BLaER1 (cell line): ENCODE results near the gene GSK3A.

Experiments used
- H3K27ac ChIP-seq: shearing (Covaris generic); formaldehyde crosslinking; 2 replicates; pipeline ENCODE4 v1.8.1; 2022
- H3K27me3 ChIP-seq: shearing (Covaris generic); formaldehyde crosslinking; 2 replicates; pipeline ENCODE4 v1.8.1; 2022
- H3K36me3 ChIP-seq: shearing (Covaris generic); formaldehyde crosslinking; 2 replicates; pipeline ENCODE4 v1.8.1; 2022
- H3K4me1 ChIP-seq: shearing (Covaris generic); formaldehyde crosslinking; 2 replicates; pipeline ENCODE4 v1.8.1; 2022
- H3K4me2 ChIP-seq: shearing (Covaris generic); formaldehyde crosslinking; 2 replicates; pipeline ENCODE4 v1.8.1; 2022
- H3K4me3 ChIP-seq: shearing (Covaris generic); formaldehyde crosslinking; 2 replicates; pipeline ENCODE4 v1.8.1; 2022
- H3K9ac ChIP-seq: shearing (Covaris generic); formaldehyde crosslinking; 2 replicates; pipeline ENCODE4 v1.8.1; 2022
- H3K9me3 ChIP-seq: shearing (Covaris generic); formaldehyde crosslinking; 2 replicates; pipeline ENCODE4 v1.8.1; 2022
- H4K20me1 ChIP-seq: shearing (Covaris generic); formaldehyde crosslinking; 2 replicates; pipeline ENCODE4 v1.8.1; 2022
- Cebpa-rat ChIP-seq: shearing (Covaris generic); IDR thresholded peaks from 2 replicates; pipeline ENCODE4 v1.8.1; 2022

GSK3A gene

DNA sequence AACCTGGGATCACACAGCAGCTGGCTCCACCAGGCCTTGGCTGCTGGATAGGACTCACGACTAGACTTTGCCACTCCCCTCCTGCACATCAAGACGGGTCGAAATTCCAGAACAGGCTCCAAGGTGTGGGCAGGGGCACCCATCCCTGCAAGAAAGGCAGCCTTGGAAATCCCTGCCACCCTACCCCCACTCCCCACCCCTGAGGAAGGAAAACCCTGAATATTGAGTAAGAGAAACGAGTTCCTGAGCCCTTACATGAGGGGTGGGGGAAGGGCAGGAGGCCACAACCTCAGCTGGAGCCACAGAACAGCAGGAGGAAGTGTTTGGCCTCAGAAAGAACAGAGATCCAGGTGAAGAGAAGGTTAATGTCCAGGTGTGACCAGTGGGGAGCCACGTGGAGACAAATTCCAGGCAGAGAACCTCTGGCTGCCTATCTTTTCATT is 45.0 kb downstream of the GSK3A start:
- Histone ChIP-seq H3K9me3 (peaks cover 6% of the 10 kb centered on the region), H3K36me3 (peaks cover 47% of the 10 kb centered on the region), H3K27ac (peak overlapping the region; percentile 95), H3K4me1 (peaks cover 68% of the 10 kb centered on the region), H3K4me3 (no peak overlapping the region), H4K20me1 (peaks cover 43% of the 10 kb centered on the region), H3K9ac (no peak overlapping the region), H3K4me2 (peak overlapping the region; percentile 99), H3K27me3 (no peaks in the 10 kb centered on the region)
- TF ChIP-seq Cebpa-rat = no peak

DNA sequence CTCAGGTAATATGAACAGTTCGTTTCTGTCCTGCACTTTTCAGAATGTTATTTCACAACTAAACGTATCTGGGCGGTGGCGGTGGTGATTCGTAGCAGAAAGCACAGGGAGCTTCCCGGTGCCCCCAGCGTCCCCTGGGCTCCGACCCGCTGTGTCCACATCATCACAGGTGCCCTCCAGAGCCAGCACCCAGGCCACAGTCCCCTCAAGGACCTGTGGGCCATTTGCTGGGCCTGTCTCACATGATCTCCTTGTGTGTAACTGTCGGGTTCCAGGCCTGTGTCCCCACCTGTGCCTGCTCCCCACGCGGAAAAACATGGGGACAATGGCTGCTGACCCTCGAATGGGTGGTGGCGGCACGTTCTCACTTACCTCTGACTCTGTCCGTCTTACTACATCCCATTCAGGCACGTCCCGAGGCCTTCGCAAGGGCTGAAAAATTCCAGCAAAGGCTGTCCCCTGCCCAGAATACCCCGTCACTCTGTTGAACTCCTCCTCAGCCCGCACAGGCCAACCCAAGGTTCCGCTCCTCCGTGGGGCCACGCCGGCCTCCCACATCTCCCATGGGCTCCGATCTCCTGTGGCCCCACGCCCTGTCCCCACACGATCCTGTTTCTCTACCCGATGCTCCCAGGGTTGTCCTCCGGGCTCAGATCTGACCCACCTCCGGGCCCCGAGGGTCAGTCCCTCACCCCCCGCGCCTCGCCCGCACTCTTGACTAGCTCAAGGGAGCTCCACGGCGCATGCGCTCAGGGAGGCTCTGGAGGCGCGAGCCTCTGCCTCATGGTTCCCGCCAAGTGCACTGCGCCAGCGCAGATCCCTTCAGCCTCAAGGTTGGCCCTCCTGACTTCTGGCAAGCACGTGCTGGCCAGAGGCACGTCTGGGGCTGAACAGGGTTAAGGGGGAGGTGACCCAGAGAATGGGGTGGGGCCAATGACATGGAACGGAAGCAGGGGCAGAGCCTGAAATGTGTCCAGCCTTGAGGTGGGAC is 46.1 kb downstream of the GSK3A start:
- H3K4me2 ChIP-seq = peak overlapping the region; percentile 99
- no peak overlapping the region for H3K9ac ChIP-seq
- peaks cover 57% of the 10 kb centered on the region for H3K4me1 ChIP-seq
- H3K4me3 ChIP-seq = no peak overlapping the region
- H3K27ac ChIP-seq = peak overlapping the region; percentile 95
- peaks cover 32% of the 10 kb centered on the region for H4K20me1 ChIP-seq
- TF ChIP-seq Cebpa-rat = no peak
- peaks cover 36% of the 10 kb centered on the region for H3K36me3 ChIP-seq
- H3K9me3 ChIP-seq = peaks cover 6% of the 10 kb centered on the region
- H3K27me3 ChIP-seq = no peaks in the 10 kb centered on the region

DNA sequence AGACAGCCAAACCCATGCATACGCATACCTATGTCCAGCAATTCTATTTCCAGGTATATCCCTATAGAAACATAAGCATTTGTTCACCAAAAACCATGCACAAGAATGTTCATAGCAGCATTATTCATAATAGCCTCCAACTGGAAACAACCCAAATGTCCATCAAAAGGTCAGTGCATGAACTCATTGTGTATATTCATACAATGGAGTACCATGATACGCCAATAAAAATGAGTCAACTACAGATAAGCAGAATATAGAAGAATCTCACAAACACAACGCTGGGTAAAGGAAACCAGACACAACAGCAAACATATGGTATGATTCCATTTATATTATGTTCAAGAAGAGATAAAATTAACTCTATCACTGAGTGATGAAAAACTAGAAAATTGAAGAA is 48.7 kb downstream of the GSK3A start:
- Histone ChIP-seq H3K4me1 (peaks cover 31% of the 10 kb centered on the region), H3K36me3 (peaks cover 23% of the 10 kb centered on the region), H3K9ac (no peak overlapping the region), H4K20me1 (peaks cover 6% of the 10 kb centered on the region), H3K27ac (no peak overlapping the region), H3K9me3 (peaks cover 6% of the 10 kb centered on the region), H3K4me3 (no peak overlapping the region), H3K27me3 (no peaks in the 10 kb centered on the region), H3K4me2 (no peak overlapping the region)
- no peak for TF ChIP-seq Cebpa-rat

DNA sequence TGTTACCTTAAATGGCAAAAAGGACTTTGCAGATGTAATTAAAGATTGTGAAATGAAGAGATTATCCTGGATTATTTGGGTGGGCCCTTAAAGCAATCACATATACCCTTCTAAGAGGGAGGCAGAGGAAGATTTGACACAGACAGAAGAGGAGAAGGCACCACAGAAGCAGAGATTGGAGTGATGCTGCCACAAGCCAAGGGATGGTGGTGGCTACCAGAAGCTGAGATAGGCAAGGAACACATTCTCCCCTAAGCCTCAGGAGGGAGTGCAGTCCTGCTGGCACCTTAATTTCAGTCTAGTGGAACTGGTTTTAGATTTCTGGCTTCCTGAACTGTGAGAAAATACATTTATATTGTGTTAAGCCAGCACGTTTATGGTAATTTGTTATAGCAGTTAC is 49.1 kb downstream of the GSK3A start:
- Histone ChIP-seq H3K4me2 (no peak overlapping the region), H3K9me3 (peaks cover 6% of the 10 kb centered on the region), H3K27me3 (no peaks in the 10 kb centered on the region), H3K4me1 (peaks cover 26% of the 10 kb centered on the region), H4K20me1 (peaks cover 2% of the 10 kb centered on the region), H3K9ac (no peak overlapping the region), H3K36me3 (peaks cover 19% of the 10 kb centered on the region), H3K4me3 (no peak overlapping the region), H3K27ac (no peak overlapping the region)
- TF ChIP-seq Cebpa-rat = no peak

DNA sequence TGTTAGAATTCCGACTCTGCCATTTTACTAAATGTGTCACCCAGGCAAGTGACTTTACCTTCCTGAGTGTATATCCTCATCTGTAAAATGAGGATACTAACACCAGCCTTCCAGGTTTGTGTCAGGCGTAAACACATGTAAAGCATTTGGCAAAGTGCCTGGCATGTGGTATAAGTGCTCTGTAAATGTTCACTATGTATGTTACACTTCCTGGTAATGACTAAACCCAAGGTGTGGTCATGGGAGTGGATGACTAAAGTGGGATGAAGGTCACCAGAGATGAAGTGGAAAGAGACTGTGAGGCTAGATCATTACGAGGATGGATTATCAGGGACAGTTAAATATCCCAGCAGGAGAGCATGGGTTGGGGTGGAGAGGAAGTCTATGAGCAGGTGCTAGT is 50.5 kb downstream of the GSK3A start:
- H3K9ac ChIP-seq = no peak overlapping the region

DNA sequence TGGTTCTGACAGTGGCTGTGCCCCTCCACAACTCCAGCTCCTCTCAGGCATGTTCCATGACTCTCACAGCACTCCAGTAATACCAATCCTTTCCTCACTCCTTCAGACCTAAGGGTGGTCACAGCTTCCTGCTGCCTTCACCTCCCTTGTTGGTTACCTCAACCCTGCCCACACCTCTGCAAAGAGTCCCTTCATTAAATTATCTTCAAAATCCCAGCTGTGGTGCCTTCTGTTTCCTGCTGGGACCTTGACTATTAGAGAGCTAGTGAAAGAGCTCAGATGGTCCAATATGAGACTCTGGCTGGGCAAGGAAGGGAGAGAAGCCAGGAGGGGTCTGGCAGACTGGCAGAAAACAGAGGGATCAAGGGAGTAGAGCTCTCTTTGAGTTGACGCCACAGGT is 51.1 kb downstream of the GSK3A start:
- peaks cover 6% of the 10 kb centered on the region for H3K9me3 ChIP-seq
- no peak overlapping the region for H3K4me3 ChIP-seq
- no peaks in the 10 kb centered on the region for H4K20me1 ChIP-seq
- H3K4me2 ChIP-seq = no peak overlapping the region
- no peaks in the 10 kb centered on the region for H3K27me3 ChIP-seq
- no peak overlapping the region for H3K27ac ChIP-seq
- H3K4me1 ChIP-seq = peaks cover 7% of the 10 kb centered on the region
- H3K36me3 ChIP-seq = peaks cover 5% of the 10 kb centered on the region
- no peak overlapping the region for H3K9ac ChIP-seq
- no peak for TF ChIP-seq Cebpa-rat

More for the DNA sequence above, 50.5 kb downstream of the GSK3A start:
- H3K4me3 ChIP-seq = no peak overlapping the region
- no peaks in the 10 kb centered on the region for H3K27me3 ChIP-seq
- peaks cover 6% of the 10 kb centered on the region for H3K9me3 ChIP-seq
- H3K36me3 ChIP-seq = peaks cover 10% of the 10 kb centered on the region
- no peak for TF ChIP-seq Cebpa-rat
- no peak overlapping the region for H3K4me2 ChIP-seq
- H3K27ac ChIP-seq = no peak overlapping the region
- H3K4me1 ChIP-seq = peaks cover 12% of the 10 kb centered on the region
- no peaks in the 10 kb centered on the region for H4K20me1 ChIP-seq

DNA sequence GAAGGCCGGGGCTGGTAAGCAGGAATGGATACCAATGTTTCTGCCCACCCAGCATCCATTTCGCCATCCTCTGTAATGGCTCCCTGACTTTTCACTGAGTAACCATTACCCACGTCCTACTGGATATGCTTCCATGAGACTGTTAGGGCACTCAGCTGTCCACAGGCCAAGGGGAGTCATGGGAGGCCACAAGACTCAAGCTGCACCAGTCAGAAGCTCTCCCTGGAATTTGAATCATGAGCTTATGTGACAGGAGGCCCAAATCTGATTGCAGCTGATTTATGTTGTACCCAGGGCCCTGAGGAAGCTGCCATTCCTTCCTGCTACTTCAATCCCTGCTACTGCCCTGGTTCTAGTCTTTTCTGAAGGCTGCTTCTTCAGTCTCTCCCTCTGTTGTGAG is 53.3 kb downstream of the GSK3A start:
- Histone ChIP-seq H3K36me3 (no peaks in the 10 kb centered on the region), H3K27ac (no peak overlapping the region), H4K20me1 (no peaks in the 10 kb centered on the region), H3K9ac (no peak overlapping the region), H3K4me3 (no peak overlapping the region), H3K27me3 (no peaks in the 10 kb centered on the region), H3K4me2 (no peak overlapping the region), H3K9me3 (peaks cover 6% of the 10 kb centered on the region), H3K4me1 (peaks cover 19% of the 10 kb centered on the region)
- TF ChIP-seq Cebpa-rat = no peak

DNA sequence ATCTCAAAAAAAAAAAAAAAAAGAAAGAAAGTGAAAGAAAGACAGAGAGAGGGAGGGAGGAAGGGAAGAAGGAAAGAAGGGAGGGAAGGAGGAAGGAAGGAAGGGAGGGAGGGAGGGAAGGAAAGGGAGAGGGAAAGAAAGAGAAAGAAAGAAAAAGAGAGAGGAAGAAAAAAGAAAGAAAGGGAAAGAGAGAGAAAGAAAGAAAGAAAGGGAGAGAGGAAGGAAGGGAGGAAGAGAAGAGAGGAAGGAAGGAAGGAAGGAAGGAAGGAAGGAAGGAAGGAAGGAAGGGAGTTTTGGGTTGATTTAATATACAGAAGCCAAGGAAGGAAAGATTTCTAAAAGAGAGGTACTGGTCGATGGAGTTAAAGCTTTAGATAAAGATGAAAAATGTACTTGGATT is 53.7 kb downstream of the GSK3A start:
- no peaks in the 10 kb centered on the region for H4K20me1 ChIP-seq
- H3K9me3 ChIP-seq = peaks cover 6% of the 10 kb centered on the region
- H3K27me3 ChIP-seq = no peaks in the 10 kb centered on the region
- H3K9ac ChIP-seq = no peak overlapping the region
- H3K36me3 ChIP-seq = no peaks in the 10 kb centered on the region
- no peak overlapping the region for H3K27ac ChIP-seq
- H3K4me3 ChIP-seq = no peak overlapping the region
- no peak overlapping the region for H3K4me2 ChIP-seq
- no peak for TF ChIP-seq Cebpa-rat
- H3K4me1 ChIP-seq = peaks cover 22% of the 10 kb centered on the region

DNA sequence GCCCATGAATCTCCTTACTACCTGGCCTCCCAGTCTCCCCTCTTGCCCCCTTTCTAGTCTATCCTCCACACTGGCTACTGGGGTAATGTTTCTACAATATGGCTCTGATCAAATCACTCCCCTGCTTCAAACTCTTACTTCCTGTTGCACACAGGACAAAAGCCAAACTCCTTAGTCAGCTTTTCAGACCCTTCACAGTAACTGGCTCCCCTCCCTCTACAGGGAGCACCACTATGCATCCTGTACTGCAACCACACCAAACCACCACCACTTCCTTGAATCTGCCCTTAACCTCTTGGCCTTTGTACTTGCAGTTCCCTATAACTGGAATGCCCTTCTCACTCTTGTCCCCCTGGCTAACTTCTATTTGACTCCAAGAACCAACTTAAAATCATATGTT is 57.1 kb downstream of the GSK3A start:
- Histone ChIP-seq H3K4me3 (no peak overlapping the region), H3K9me3 (no peaks in the 10 kb centered on the region), H3K36me3 (no peaks in the 10 kb centered on the region), H3K9ac (no peak overlapping the region), H3K4me1 (peaks cover 31% of the 10 kb centered on the region), H3K4me2 (peak overlapping the region; percentile 70), H3K27me3 (peaks cover 2% of the 10 kb centered on the region), H4K20me1 (no peaks in the 10 kb centered on the region), H3K27ac (no peak overlapping the region; the same call in 1 of the 2 replicates)
- no peak for TF ChIP-seq Cebpa-rat

DNA sequence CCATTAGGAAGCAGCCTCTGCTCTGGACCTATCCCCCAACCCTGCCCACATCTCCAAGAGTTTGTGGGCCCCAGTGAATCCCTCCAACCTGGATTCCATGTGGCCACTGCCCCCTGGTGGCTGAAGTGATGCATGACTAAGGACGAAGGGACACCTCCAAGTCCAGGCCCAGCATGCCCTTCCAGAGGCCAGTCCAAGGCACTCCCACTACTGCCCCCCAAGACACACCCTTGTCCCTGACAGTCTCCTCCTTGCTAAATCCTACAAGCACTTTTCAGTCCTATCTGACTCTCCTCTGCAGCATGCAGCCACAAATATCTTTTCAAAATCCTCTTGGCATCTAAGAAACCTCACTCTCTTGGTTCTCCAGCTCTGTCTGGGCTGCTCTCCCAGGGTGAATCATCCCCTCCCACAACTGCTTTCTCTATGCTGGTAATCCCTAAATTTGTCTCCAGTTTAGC is 58.0 kb downstream of the GSK3A start:
- H3K4me3 ChIP-seq = no peak overlapping the region
- H4K20me1 ChIP-seq = no peaks in the 10 kb centered on the region
- H3K9me3 ChIP-seq = no peaks in the 10 kb centered on the region
- H3K27ac ChIP-seq = no peak overlapping the region
- no peak for TF ChIP-seq Cebpa-rat
- no peak overlapping the region for H3K9ac ChIP-seq
- peak overlapping the region; percentile 70 for H3K4me2 ChIP-seq
- peaks cover 11% of the 10 kb centered on the region for H3K27me3 ChIP-seq
- no peaks in the 10 kb centered on the region for H3K36me3 ChIP-seq
- peaks cover 35% of the 10 kb centered on the region for H3K4me1 ChIP-seq
